A549 treated with CORT108297 at 1 μM for 4 hours (cell line): ENCODE results near the gene PSMD8. TPM values are rescaled to one million over a fixed set of nuclear protein-coding genes. Genes with fewer than 3 reads are reported as not detected.

Experiments
- total RNA-seq: library from RNA; stranded (reverse); fragments of 200-300 nt; extraction: Qiagen RNA extraction; gene quantifications from 5 replicates; pipeline ENCODE4 v1.2.3, GENCODE V29; 2022

PSMD8 gene
- 439 to 523 TPM (median 486 TPM) in 5 replicates for total RNA-seq

DNA sequence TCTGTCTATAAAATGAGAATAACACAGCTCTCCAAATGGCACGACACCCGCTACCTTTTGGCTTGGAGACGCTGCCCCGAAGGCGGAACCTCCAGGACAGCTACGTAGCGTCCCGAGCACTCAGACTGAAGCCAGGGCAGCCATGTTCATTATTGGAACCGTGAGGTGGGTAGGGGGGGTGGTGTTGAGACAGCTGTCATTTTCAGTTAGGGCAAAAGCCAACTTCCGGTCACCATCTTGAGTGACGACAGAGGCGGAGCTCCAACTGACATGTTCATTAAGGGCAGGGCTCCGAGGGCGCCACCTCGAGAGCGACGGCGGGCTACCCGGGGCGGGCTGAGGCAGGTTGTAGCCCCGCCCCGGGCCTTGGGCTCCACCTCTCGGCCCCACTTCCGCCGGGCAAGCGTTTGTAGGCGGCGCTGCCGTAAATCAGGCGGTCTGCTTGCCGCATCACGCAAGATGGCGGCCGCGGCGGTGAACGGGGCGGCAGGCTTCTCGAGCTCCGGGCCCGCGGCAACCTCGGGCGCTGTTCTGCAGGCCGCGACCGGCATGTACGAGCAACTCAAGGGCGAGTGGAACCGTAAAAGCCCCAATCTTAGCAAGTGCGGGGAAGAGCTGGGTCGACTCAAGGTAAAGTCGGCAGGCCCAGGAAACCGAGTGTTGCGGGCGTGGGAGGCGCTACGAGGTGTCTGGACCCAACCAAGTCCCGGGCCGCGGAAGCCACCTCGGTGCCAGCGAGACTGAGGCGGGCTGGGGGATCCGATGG is at the start of gene PSMD8:
PSMD8 (plus strand) TSS at position 240 of the 766 bp plus-strand sequence; CDS start at position 271, 31 bp downstream.

GRCh38 chr19:38387550-38388348 is 13.4 kb downstream of the PSMD8 start, which contains the start of gene GGN:
GGN (minus strand) TSS chr19:38388034; CDS start chr19:38387261, 773 bp downstream.

GRCh38 chr19:38388349-38389100 is 14.2 kb downstream of the PSMD8 start, which contains the start of gene SPRED3:
SPRED3 (plus strand) TSS chr19:38388697; CDS start chr19:38390303, 1,606 bp downstream.

DNA sequence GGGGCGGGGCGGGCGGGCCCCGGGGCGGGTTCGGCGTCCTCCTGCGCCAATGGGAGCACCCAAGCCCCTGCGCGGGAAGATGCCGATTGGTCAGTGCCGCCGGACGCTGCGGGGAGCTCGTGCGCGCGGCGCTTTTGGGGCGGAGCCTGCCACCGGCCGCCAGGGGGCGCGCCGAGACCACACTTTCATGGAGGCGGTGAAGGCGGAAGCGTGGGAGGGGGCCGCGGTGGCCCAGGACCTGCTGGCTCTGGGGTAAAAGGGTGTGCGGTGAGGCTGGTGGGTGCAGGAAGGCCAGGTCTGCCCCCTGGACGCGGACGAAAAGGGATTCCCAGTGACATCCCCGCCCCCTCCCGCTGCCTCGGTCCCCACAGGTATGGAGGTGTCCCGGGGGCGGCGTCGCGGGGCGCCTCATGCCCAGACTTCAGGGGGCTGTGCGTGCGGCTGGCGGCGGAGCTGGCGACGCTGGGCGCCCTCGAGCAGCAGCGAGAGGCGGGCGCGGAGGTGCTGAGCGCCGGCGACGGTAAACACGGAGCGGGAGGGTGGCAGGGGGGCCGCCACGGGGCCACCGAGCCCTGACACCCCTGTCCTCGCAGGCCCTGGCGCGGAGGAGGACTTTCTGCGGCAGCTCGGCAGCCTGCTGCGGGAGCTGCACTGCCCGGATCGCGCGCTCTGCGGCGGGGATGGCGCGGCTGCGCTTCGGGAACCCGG is 28.8 kb downstream of the PSMD8 start, which contains the start of gene FAM98C:
FAM98C (plus strand) TSS at position 127 of the 708 bp plus-strand sequence; CDS start at position 188, 61 bp downstream.

GRCh38 chr19:38425810-38426466 is 51.6 kb downstream of the PSMD8 start, which contains the start of gene RASGRP4:
RASGRP4 (minus strand) TSS chr19:38426219; CDS start chr19:38426091, 128 bp downstream.

DNA sequence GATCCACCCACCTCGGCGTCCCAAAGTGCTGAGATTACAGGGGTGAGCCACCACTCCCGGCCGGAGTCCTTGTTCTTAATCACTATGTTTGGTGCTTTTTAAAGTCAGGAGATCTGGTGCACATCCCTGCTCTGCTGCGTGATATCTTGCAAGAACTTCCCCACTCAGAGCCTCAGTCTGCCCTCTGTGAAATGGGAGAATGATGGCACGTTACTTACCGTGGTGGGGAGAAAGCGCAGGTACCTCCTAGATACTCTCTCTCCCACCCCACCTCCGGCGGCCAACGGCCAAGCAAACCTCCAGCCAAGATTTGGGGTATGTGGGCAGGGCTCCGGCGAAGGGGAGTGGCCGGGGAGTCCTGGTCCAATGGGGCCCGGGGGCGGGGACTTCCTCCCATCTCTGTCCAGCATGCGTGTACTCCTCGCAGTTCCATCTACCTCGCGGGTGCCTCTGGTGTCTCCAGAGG is 58.9 kb downstream of the PSMD8 start, which contains the start of gene RYR1:
RYR1 (plus strand) TSS at position 424 of the 466 bp plus-strand sequence. CDS start 139 bp downstream, outside the sequence.

Other genes with a start within 250 kb of the PSMD8 start
- 3.6 to 4.8 TPM (median 4.3 TPM) in 5 replicates for gene DPF1, start 150.3 kb upstream of the PSMD8 start, total RNA-seq
- 107 to 143 TPM (median 132 TPM) in 5 replicates for gene PPP1R14A, start 118.2 kb upstream of the PSMD8 start, total RNA-seq
- 278 to 405 TPM (median 364 TPM) in 5 replicates for gene SPINT2, start 110.0 kb upstream of the PSMD8 start, total RNA-seq
- 609 to 811 TPM (median 753 TPM) in 5 replicates for gene C19orf33, start 70.3 kb upstream of the PSMD8 start, total RNA-seq
- 98.5 to 140 TPM (median 137 TPM) in 5 replicates for gene YIF1B, start 58.6 kb upstream of the PSMD8 start, total RNA-seq
- 4.5 to 6.1 TPM (median 5.4 TPM) in 5 replicates for gene KCNK6, start 54.7 kb upstream of the PSMD8 start, total RNA-seq
- 0.87 to 1.5 TPM (median 1.4 TPM) in 5 replicates for gene CATSPERG, start 38.7 kb upstream of the PSMD8 start, total RNA-seq
- 0.22 to 0.53 TPM (median 0.31 TPM) in 5 replicates for gene GGN, start 13.5 kb downstream of the PSMD8 start, total RNA-seq
- gene SPRED3, start 14.1 kb downstream of the PSMD8 start, total RNA-seq, result 1.3 to 2.7 TPM (median 2.3 TPM) in 5 replicates
- 18.2 to 30.1 TPM (median 26.9 TPM) in 5 replicates for gene FAM98C, start 28.5 kb downstream of the PSMD8 start, total RNA-seq
- 0.07 to 0.14 TPM (median 0.11 TPM) in 3 of 5 replicates, not detected in the others for gene RASGRP4, start 51.6 kb downstream of the PSMD8 start, total RNA-seq
- gene RYR1, start 59.1 kb downstream of the PSMD8 start, total RNA-seq, result 4.1 to 6.3 TPM (median 4.8 TPM) in 5 replicates
- 0.50 to 1.0 TPM (median 0.92 TPM) in 5 replicates for gene MAP4K1, start 243.4 kb downstream of the PSMD8 start, total RNA-seq
- 671 to 1,000 TPM (median 735 TPM) in 5 replicates for gene EIF3K, start 244.6 kb downstream of the PSMD8 start, total RNA-seq